K562 (cell line): ENCODE measurements around the gene ATP5PD. TPM values are rescaled to one million over a fixed set of nuclear protein-coding genes. Genes with fewer than 3 reads are reported as not detected.

ENCODE experiments used
- ARNT ChIP-seq, 2 experiments: fragments of 450-650 bp; IDR thresholded peaks; 2 replicates each; pipeline ENCODE4 v1.6.1; 2016; ENCODE audit warnings: mild to moderate bottlenecking in 1 of 2
- HDAC6 ChIP-seq: IDR thresholded peaks from 2 replicates; pipeline ENCODE4 v1.6.1; 2012; ENCODE audit warnings: low read depth, mild to moderate bottlenecking, control low read depth, inconsistent platforms, low read length, moderate library complexity
- HMGN3 ChIP-seq: IDR thresholded peaks from 2 replicates; pipeline ENCODE4 v1.6.1; 2011; ENCODE audit warnings: borderline replicate concordance, low read depth, mild to moderate bottlenecking, mixed read lengths, low read length; ENCODE audit not compliant: insufficient read length; ENCODE audit errors: extremely low read depth
- JUND ChIP-seq, 2 experiments: IDR thresholded peaks; 2 replicates in 1 of 2; 3 replicates in 1 of 2; pipeline ENCODE4 v1.6.1; 2011; ENCODE audit warnings: borderline replicate concordance in 2 of 2, low read depth in 2 of 2, low read length in 2 of 2, improper control_type of control experiment in 1 of 2, missing biosample characterization in 1 of 2, missing genetic modification characterization in 1 of 2, missing genetic modification reagents in 1 of 2
- LARP7 ChIP-seq: fragments of 450-650 bp; IDR thresholded peaks from 2 replicates; pipeline ENCODE4 v1.6.1; 2016
- MTF1 ChIP-seq: fragments of 250-450 bp; sonication (Bioruptor Pico); IDR thresholded peaks from 2 replicates; pipeline ENCODE4 v1.9.0; 2021; ENCODE audit warnings: moderate library complexity, mild to moderate bottlenecking, inconsistent platforms, borderline replicate concordance
- NFATC3 ChIP-seq: fragments of 450-650 bp; IDR thresholded peaks from 2 replicates; pipeline ENCODE4 v1.6.1; 2017; ENCODE audit warnings: mild to moderate bottlenecking
- PHF20 ChIP-seq: fragments of 450-650 bp; IDR thresholded peaks from 2 replicates; pipeline ENCODE4 v1.6.1; 2018; ENCODE audit not compliant: partially characterized antibody
- PHF21A ChIP-seq: fragments of 450-650 bp; IDR thresholded peaks from 2 replicates; pipeline ENCODE4 v1.6.1; 2017; ENCODE audit warnings: low read depth, borderline replicate concordance
- RBM25 ChIP-seq: fragments of 200-400 bp; formaldehyde crosslinking; IDR thresholded peaks from 2 replicates; pipeline ENCODE4 v1.6.1; 2018; ENCODE audit warnings: low read length, low read depth, moderate library complexity; ENCODE audit not compliant: severe bottlenecking
- RBM39 ChIP-seq: fragments of 200-400 bp; formaldehyde crosslinking; optimal IDR thresholded peaks from 2 replicates; pipeline ENCODE3; 2018; ENCODE audit warnings: low read depth, low read length
- SPI1 ChIP-seq: IDR thresholded peaks from 2 replicates; pipeline ENCODE4 v1.6.1; 2011; ENCODE audit warnings: low read depth, low read length, control low read depth, borderline replicate concordance
- TARDBP ChIP-seq: fragments of 450-650 bp; IDR thresholded peaks from 2 replicates; pipeline ENCODE4 v1.6.1; 2016
- TCF7L2 ChIP-seq: fragments of 150-350 bp; IDR thresholded peaks from 2 replicates; pipeline ENCODE4 v1.6.1; 2016; ENCODE audit warnings: low read depth, mild to moderate bottlenecking, low read length, moderate library complexity
- TCFL5 ChIP-seq: fragments of 250-450 bp; sonication (Bioruptor Pico); conservative IDR thresholded peaks from 2 replicates; pipeline ENCODE4 v1.6.1; 2021; ENCODE audit warnings: mild to moderate bottlenecking, moderate library complexity, matching md5 sums
- THRAP3 ChIP-seq: fragments of 450-650 bp; IDR thresholded peaks from 2 replicates; pipeline ENCODE4 v1.6.1; 2016; ENCODE audit warnings: mild to moderate bottlenecking, inconsistent platforms, borderline replicate concordance
- TSC22D4 ChIP-seq: fragments of 450-650 bp; IDR thresholded peaks from 2 replicates; pipeline ENCODE4 v1.6.1; 2016; ENCODE audit warnings: missing genetic modification characterization, missing biosample characterization, control low read depth
- ZKSCAN1 ChIP-seq: fragments of 150-350 bp; IDR thresholded peaks from 2 replicates; pipeline ENCODE4 v1.6.1; 2016; ENCODE audit warnings: low read depth, low read length
- ZNF140 ChIP-seq: fragments of 250-450 bp; sonication (Bioruptor Pico); IDR thresholded peaks from 2 replicates; pipeline ENCODE4 v1.8.0; 2021; ENCODE audit warnings: moderate library complexity, mild to moderate bottlenecking, inconsistent platforms
- ZNF274 ChIP-seq: IDR thresholded peaks from 2 replicates; pipeline ENCODE4 v1.6.1; 2011; ENCODE audit warnings: low read depth, mild to moderate bottlenecking, low read length, moderate library complexity, borderline replicate concordance
- ZNF444 ChIP-seq: fragments of 250-450 bp; sonication (Bioruptor Pico); IDR thresholded peaks from 2 replicates; pipeline ENCODE4 v1.4.0; 2020; ENCODE audit warnings: mild to moderate bottlenecking, moderate library complexity
- ZNF764 ChIP-seq: fragments of 250-450 bp; sonication (Bioruptor Pico); IDR thresholded peaks from 2 replicates; pipeline ENCODE4 v1.4.0; 2020; ENCODE audit warnings: low read depth, mild to moderate bottlenecking, moderate library complexity
- polyA plus RNA-seq, 8 experiments: library from polyadenylated mRNA; depleted of rRNA in 4 of 8; stranded (reverse) in 5 of 8; unstranded in 3 of 8; fragments of >200 nt; fragmentation: Nextera tagmentation in 2 of 8; fragmentation: Illumina TruSeq in 1 of 8; extraction: Ambion mirVana in 2 of 8; extraction: Trizol in 1 of 8; gene quantifications; 2 replicates each; pipeline versions ENCODE4 v1.2.1 to v1.2.3, GENCODE V29; 2011 to 2014; ENCODE audit warnings: inconsistent platforms in 1 of 8, missing spikeins in 1 of 8
- total RNA-seq, 7 experiments: library from RNA; depleted of rRNA in 6 of 7; stranded (reverse); fragments of >200 nt in 6 of 7; fragmentation: Illumina TruSeq in 2 of 7; extraction: Trizol in 2 of 7; gene quantifications; 2 replicates each; pipeline versions ENCODE4 v1.2.1 to v1.2.3, GENCODE V29; 2011 to 2021; ENCODE audit warnings: low replicate concordance in 1 of 7
- TF ChIP-seq, protein P1 (sequence below): fragments of 450-650 bp; IDR thresholded peaks from 2 replicates; pipeline ENCODE4 v1.6.1; 2018; ENCODE audit warnings: mild to moderate bottlenecking, low read depth; ENCODE audit not compliant: partially characterized antibody
- TF ChIP-seq, protein P2 (sequence below): fragments of 250-450 bp; sonication (Bioruptor Pico); IDR thresholded peaks from 2 replicates; pipeline ENCODE4 v1.5.0; 2021; ENCODE audit warnings: mild to moderate bottlenecking, borderline replicate concordance

ATP5PD gene
- total and polyA plus RNA-seq, 9 of the 15 experiments (the other 6 are each of a cell fraction or from before 2014, with no cell fraction given): 271 to 828 (median 432) TPM

DNA sequence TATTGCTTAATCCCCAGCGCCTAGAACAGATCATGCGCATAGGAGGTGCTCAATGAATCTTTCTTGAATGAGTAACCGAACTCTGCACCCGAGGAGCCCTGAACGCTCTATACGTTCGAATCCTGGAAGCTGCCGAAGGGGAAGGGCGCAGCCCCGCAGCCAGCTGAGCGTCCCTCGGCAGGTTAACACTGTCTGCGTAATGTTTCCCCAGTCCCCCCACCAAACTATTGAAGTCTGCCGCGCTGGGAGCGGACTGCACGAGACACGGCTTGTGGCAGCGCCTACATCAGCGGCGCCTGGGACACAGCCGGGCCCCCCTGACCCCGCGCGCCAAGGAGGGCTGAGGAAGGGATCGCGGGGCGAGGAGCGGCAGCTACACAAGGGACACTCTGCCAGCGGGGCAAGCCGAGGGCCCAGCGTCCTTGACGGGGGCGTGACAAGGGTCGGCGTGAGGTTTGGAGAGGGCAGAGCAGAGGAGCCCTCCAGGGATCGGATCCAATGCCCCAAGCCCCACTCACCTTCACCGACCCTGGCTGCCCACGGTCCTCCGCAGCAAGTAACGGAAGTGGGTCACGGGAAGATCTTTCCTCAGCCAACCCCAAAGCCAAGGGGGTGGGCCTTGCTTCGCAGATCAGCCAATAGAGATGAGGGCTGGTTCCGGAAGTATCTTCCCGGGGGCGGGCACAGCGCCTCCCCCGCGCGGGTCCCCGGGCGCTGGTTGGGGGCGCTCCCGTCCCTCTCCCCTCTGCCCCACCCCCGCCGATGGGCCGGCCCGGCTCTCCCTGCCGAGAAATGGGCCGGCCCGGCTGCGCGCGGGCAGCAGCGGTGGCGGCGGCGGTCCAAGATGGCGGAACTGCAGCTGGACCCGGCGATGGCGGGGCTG lies at the start of gene ATP5PD, which contains the start of gene KCTD2 (continued):
- TF ChIP-seq HMGN3 (peak; percentile 79), JUND (IDR thresholded peaks at IDR 0.05; ENCODE audit: borderline replicate concordance, low read depth, low read length) (peak; percentile 92), JUND (tag; IDR thresholded peaks at IDR 0.05; ENCODE audit: borderline replicate concordance, low read depth, low read length) (no peak), ZNF764 (no peak), RBM25 (peak; percentile 96), LARP7 (no peak), TCFL5 (CRISPR knock-in tag) (no peak), SPI1 (peak; percentile 55; the same call in 1 of the 2 replicates), PHF20 (peak; percentile 67), THRAP3 (no peak), ZNF274 (no peak), RBM39 (no peak), NFATC3 (no peak), ZKSCAN1 (no peak; the same call in 1 of the 2 replicates), ARNT (IDR thresholded peaks at IDR 0.05) (no peak), PHF21A (no peak), TSC22D4 (no peak), ZNF140 (CRISPR knock-in tag) (no peak), TCF7L2 (peak; percentile 92), MTF1 (CRISPR knock-in tag) (no peak), ZNF444 (CRISPR knock-in tag) (no peak), HDAC6 (no peak), TARDBP (0 out of 2 replicates have a peak, but pooled peaks have one; percentile 1)
- TF ChIP-seq, protein P1, sequence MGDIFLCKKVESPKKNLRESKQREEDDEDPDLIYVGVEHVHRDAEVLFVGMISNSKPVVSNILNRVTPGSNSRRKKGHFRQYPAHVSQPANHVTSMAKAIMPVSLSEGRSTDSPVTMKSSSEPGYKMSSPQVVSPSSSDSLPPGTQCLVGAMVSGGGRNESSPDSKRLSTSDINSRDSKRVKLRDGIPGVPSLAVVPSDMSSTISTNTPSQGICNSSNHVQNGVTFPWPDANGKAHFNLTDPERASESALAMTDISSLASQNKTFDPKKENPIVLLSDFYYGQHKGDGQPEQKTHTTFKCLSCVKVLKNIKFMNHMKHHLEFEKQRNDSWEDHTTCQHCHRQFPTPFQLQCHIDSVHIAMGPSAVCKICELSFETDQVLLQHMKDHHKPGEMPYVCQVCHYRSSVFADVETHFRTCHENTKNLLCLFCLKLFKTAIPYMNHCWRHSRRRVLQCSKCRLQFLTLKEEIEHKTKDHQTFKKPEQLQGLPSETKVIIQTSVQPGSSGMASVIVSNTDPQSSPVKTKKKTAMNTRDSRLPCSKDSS: no peak
- TF ChIP-seq, protein P2, sequence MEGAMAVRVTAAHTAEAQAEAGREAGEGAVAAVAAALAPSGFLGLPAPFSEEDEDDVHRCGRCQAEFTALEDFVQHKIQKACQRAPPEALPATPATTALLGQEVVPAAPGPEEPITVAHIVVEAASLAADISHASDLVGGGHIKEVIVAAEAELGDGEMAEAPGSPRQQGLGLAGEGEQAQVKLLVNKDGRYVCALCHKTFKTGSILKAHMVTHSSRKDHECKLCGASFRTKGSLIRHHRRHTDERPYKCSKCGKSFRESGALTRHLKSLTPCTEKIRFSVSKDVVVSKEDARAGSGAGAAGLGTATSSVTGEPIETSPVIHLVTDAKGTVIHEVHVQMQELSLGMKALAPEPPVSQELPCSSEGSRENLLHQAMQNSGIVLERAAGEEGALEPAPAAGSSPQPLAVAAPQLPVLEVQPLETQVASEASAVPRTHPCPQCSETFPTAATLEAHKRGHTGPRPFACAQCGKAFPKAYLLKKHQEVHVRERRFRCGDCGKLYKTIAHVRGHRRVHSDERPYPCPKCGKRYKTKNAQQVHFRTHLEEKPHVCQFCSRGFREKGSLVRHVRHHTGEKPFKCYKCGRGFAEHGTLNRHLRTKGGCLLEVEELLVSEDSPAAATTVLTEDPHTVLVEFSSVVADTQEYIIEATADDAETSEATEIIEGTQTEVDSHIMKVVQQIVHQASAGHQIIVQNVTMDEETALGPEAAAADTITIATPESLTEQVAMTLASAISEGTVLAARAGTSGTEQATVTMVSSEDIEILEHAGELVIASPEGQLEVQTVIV (CRISPR knock-in tag): no peak
